ENCODE data around the gene GPR137C. TPM values are rescaled to one million over a fixed set of nuclear protein-coding genes. Genes with fewer than 3 reads are reported as not detected.

The GPR137C gene
- total RNA-seq, 3 donors from 2014 or later (not counting 1 experiment from before 2014, with no cell fraction given) = 0.42 to 1.4 (median 0.57) TPM

DNA sequence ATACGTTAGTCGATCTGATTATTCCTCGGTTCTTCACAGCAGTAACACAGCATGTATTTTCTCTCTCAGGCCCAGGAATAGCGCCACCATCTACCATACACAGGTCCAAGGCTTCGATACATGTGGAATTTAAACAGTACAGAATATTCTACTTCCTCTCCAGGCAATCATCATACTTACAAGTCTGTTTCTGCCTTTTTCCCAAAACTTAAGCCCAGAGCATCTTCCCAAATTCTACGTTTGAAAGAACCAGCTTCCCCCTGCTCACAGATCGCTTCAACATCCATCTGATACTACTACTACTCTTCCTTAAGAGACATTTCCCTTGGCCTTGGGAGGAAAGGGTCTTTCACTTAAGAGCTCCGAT lies 957 bp upstream of the GPR137C start:
- Histone ChIP-seq H3K4me3 (ENCODE audit: low read length) (peak overlapping the region; percentile 84), H3K36me3 (ENCODE audit: control insufficient read depth, insufficient read depth, low read length) (no peaks in the 10 kb centered on the region), H3K27me3 (ENCODE audit: control insufficient read depth, insufficient read depth, low read length) (peaks cover 2% of the 10 kb centered on the region), H3K27ac (ENCODE audit: low read length) (peak overlapping the region; percentile 84), H3K9me3 (ENCODE audit: control insufficient read depth, insufficient read depth, low read length) (no peaks in the 10 kb centered on the region), H3K4me1 (ENCODE audit: control insufficient read depth, insufficient read depth, low read length) (peaks cover 14% of the 10 kb centered on the region)
- Mint-ChIP-seq H3K36me3 (no peaks in the 10 kb centered on the region), H3K27me3 (ENCODE audit: low read depth in 2 of 2) (peaks cover 0 to 16% of the 10 kb centered on the region in 2 donors), H3K27ac (peak overlapping the region; percentile 93 to 98), H3K4me3 (peak overlapping the region; percentile 99), H3K4me1 (peaks cover 33 to 41% of the 10 kb centered on the region in 2 donors), H3K9me3 (no peaks in the 10 kb centered on the region)
- intact Hi-C loops (cut with micrococcal nuclease) = loop anchor here (2.0 to 5.0 kb wide), 4 partner anchors 156 to 239 kb away; partner anchors contain the start of genes GNPNAT1, PSMC6 and PTGER2
- 2% methylated on average over 8 of the region's 8 CpGs for WGBS (ENCODE audit: insufficient coverage)
- ATAC-seq (no peak), DNase-seq (peak in 1 of 2 donors; percentile 51)
- TF ChIP-seq, protein P1, sequence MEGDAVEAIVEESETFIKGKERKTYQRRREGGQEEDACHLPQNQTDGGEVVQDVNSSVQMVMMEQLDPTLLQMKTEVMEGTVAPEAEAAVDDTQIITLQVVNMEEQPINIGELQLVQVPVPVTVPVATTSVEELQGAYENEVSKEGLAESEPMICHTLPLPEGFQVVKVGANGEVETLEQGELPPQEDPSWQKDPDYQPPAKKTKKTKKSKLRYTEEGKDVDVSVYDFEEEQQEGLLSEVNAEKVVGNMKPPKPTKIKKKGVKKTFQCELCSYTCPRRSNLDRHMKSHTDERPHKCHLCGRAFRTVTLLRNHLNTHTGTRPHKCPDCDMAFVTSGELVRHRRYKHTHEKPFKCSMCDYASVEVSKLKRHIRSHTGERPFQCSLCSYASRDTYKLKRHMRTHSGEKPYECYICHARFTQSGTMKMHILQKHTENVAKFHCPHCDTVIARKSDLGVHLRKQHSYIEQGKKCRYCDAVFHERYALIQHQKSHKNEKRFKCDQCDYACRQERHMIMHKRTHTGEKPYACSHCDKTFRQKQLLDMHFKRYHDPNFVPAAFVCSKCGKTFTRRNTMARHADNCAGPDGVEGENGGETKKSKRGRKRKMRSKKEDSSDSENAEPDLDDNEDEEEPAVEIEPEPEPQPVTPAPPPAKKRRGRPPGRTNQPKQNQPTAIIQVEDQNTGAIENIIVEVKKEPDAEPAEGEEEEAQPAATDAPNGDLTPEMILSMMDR (IDR thresholded peaks at IDR 0.05) = no peak

DNA sequence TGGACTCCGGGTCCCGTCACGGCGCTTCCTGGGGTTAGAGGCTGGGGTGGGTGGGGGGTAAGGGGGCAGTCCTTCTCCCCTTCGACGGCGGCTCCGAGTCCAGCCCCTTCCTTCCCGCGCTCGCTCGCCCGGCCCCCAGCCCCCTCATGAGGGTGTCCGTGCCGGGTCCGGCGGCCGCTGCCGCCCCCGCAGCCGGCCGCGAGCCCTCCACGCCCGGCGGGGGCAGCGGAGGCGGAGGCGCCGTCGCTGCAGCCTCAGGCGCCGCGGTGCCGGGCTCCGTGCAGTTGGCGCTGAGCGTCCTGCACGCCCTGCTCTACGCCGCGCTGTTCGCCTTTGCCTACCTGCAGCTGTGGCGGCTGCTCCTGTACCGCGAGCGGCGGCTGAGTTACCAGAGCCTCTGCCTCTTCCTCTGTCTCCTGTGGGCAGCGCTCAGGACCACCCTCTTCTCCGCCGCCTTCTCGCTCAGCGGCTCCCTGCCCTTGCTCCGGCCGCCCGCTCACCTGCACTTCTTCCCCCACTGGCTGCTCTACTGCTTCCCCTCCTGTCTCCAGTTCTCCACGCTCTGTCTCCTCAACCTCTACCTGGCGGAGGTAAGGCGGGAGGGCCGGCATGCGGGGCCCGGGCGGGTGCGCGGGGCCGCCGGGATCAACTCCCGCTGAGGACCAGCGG lies 500 bp downstream of the GPR137C start:
- intact Hi-C loops (cut with micrococcal nuclease) = loop anchor here (2.0 to 5.0 kb wide), 4 partner anchors 154 to 241 kb away; partner anchors contain the start of genes GNPNAT1, PSMC6 and PTGER2
- H3K36me3 ChIP-seq (ENCODE audit: control insufficient read depth, insufficient read depth, low read length) = no peaks in the 10 kb centered on the region
- no peaks in the 10 kb centered on the region for H3K9me3 ChIP-seq (ENCODE audit: control insufficient read depth, insufficient read depth, low read length)
- peak overlapping the region; percentile 99 for H3K4me3 Mint-ChIP-seq
- H3K4me1 Mint-ChIP-seq = peaks cover 33 to 36% of the 10 kb centered on the region in 2 donors
- peak overlapping the region; percentile 93 to 98 for H3K27ac Mint-ChIP-seq
- peak; percentile 43 to 73 for DNase-seq
- H3K4me3 ChIP-seq (ENCODE audit: low read length) = peak overlapping the region; percentile 73
- WGBS (ENCODE audit: insufficient coverage) = under 1% methylated on average over 69 of the region's 69 CpGs
- peaks cover 2% of the 10 kb centered on the region for H3K27me3 ChIP-seq (ENCODE audit: control insufficient read depth, insufficient read depth, low read length)
- TF ChIP-seq, protein P1 (IDR thresholded peaks at IDR 0.05) = no peak
- ATAC-seq = peak; percentile 7 to 30 (median 20)
- H3K9me3 Mint-ChIP-seq = no peaks in the 10 kb centered on the region
- no peaks in the 10 kb centered on the region for H3K36me3 Mint-ChIP-seq
- peaks cover 2 to 22% of the 10 kb centered on the region in 2 donors for H3K27me3 Mint-ChIP-seq (ENCODE audit: low read depth in 2 of 2)
- peak overlapping the region; percentile 55 for H3K27ac ChIP-seq (ENCODE audit: low read length)
- H3K4me1 ChIP-seq (ENCODE audit: control insufficient read depth, insufficient read depth, low read length) = peaks cover 14% of the 10 kb centered on the region

GRCh38 chr14:52553671-52554575 lies 1.3 kb downstream of the GPR137C start:
- Histone ChIP-seq H3K9me3 (ENCODE audit: control insufficient read depth, insufficient read depth, low read length) (no peaks in the 10 kb centered on the region), H3K27me3 (ENCODE audit: control insufficient read depth, insufficient read depth, low read length) (peaks cover 2% of the 10 kb centered on the region), H3K27ac (ENCODE audit: low read length) (no peak overlapping the region), H3K36me3 (ENCODE audit: control insufficient read depth, insufficient read depth, low read length) (no peaks in the 10 kb centered on the region), H3K4me1 (ENCODE audit: control insufficient read depth, insufficient read depth, low read length) (peaks cover 14% of the 10 kb centered on the region), H3K4me3 (ENCODE audit: low read length) (peak overlapping the region; percentile 73)
- DNase-seq = peak; percentile 75 to 96
- TF ChIP-seq, protein P1 (IDR thresholded peaks at IDR 0.05) = no peak
- H3K4me1 Mint-ChIP-seq = peaks cover 33 to 36% of the 10 kb centered on the region in 2 donors
- WGBS (ENCODE audit: insufficient coverage) = under 1% methylated on average over 19 of the region's 22 CpGs
- intact Hi-C loops (cut with micrococcal nuclease) = loop anchor here (2.0 to 5.0 kb wide), 4 partner anchors 153 to 242 kb away; partner anchors contain the start of genes GNPNAT1, PSMC6 and PTGER2
- peak overlapping the region; percentile 96 for H3K4me3 Mint-ChIP-seq
- peak overlapping the region; percentile 93 to 98 for H3K27ac Mint-ChIP-seq
- H3K36me3 Mint-ChIP-seq = no peaks in the 10 kb centered on the region
- peak in 1 of 3 donors; percentile 15 for ATAC-seq
- H3K27me3 Mint-ChIP-seq (ENCODE audit: low read depth in 2 of 2) = peaks cover 2 to 29% of the 10 kb centered on the region in 2 donors
- no peaks in the 10 kb centered on the region for H3K9me3 Mint-ChIP-seq
